WTC11 (cell line): Measurements from ENCODE around the gene COA5. TPM values are rescaled to one million over a fixed set of nuclear protein-coding genes. Genes with fewer than 3 reads are reported as not detected.

Experiments
- ATAC-seq: fragments of 200-7000 bp; cut with Tn5 transposase; 2 replicates; pipeline ENCODE4 v1.10.0; 2021; ENCODE audit warnings: mild to moderate bottlenecking, moderate library complexity
- CTCF ChIA-PET: fragments of 300-600 bp; sonication (Branson Sonifier 250); formaldehyde crosslinking; loops from one replicate; lab custom pipeline; 2021; ENCODE audit warnings: antibody characterized with exemption; lab: Charles Lee
- POLR2A ChIA-PET: fragments of 350-600 bp; sonication (Branson Sonifier 250); formaldehyde crosslinking; loops from one replicate; lab custom pipeline; 2021; ENCODE audit warnings: antibody characterized with exemption; lab: Charles Lee
- DNase-seq: peaks from one replicate; pipeline ENCODE4 v3.0.0; 2021; ENCODE audit warnings: low spot score
- H3K27ac Mint-ChIP-seq: 2 replicates; pipeline ENCODE4 v1.8.0; 2021; ENCODE audit warnings: mixed read lengths
- H3K27me3 Mint-ChIP-seq: 2 replicates; pipeline ENCODE4 v1.8.0; 2021; ENCODE audit warnings: low read depth, mild to moderate bottlenecking, moderate library complexity, mixed read lengths
- H3K36me3 Mint-ChIP-seq: 2 replicates; pipeline ENCODE4 v1.8.0; 2021; ENCODE audit warnings: mixed read lengths
- H3K4me1 Mint-ChIP-seq: 2 replicates; pipeline ENCODE4 v1.8.0; 2022; ENCODE audit warnings: mixed read lengths
- H3K4me3 Mint-ChIP-seq: 2 replicates; pipeline ENCODE4 v1.8.0; 2021; ENCODE audit warnings: mild to moderate bottlenecking, moderate library complexity, mixed read lengths
- H3K9me3 Mint-ChIP-seq: 2 replicates; pipeline ENCODE4 v1.8.0; 2021; ENCODE audit warnings: mixed read lengths
- ATF3 ChIP-seq: sonication (generic); formaldehyde crosslinking; conservative IDR thresholded peaks from 2 replicates; pipeline ENCODE4 v1.8.1; 2022; ENCODE audit warnings: mild to moderate bottlenecking, missing genetic modification reagents
- CBFB ChIP-seq: sonication (generic); formaldehyde crosslinking; IDR thresholded peaks from 2 replicates; pipeline ENCODE4 v1.8.1; 2022; ENCODE audit warnings: mild to moderate bottlenecking, low read depth, missing genetic modification reagents
- E2F4 ChIP-seq: sonication (generic); formaldehyde crosslinking; IDR thresholded peaks from 2 replicates; pipeline ENCODE4 v1.8.1; 2022; ENCODE audit warnings: low read depth, mild to moderate bottlenecking, moderate library complexity, missing genetic modification reagents, borderline replicate concordance
- ESRRA ChIP-seq: sonication (generic); formaldehyde crosslinking; IDR thresholded peaks from 2 replicates; pipeline ENCODE4 v1.8.1; 2022; ENCODE audit warnings: mild to moderate bottlenecking, missing genetic modification reagents, borderline replicate concordance
- FOXP4 ChIP-seq: sonication (generic); formaldehyde crosslinking; IDR thresholded peaks from 2 replicates; pipeline ENCODE4 v1.8.0; 2022; ENCODE audit warnings: mild to moderate bottlenecking, missing genetic modification reagents
- GRHL2 ChIP-seq: fragments of 250-450 bp; sonication (Bioruptor Pico); IDR thresholded peaks from 2 replicates; pipeline ENCODE4 v1.8.0; 2022; ENCODE audit warnings: mild to moderate bottlenecking, moderate library complexity; ENCODE audit not compliant: insufficient replicate concordance, severe bottlenecking
- GTF2I ChIP-seq: fragments of 250-450 bp; sonication (Bioruptor Pico); conservative IDR thresholded peaks from 2 replicates; pipeline ENCODE4 v1.4.0; 2021; ENCODE audit warnings: mild to moderate bottlenecking
- NFE2L1 ChIP-seq: sonication (generic); formaldehyde crosslinking; IDR thresholded peaks from 2 replicates; pipeline ENCODE4 v1.8.1; 2023; ENCODE audit warnings: missing genetic modification reagents
- NFYB ChIP-seq: sonication (generic); formaldehyde crosslinking; conservative IDR thresholded peaks from 2 replicates; pipeline ENCODE4 v1.8.0; 2022; ENCODE audit warnings: low read depth, missing genetic modification reagents
- NR1H2 ChIP-seq: sonication (generic); formaldehyde crosslinking; IDR thresholded peaks from 2 replicates; pipeline ENCODE4 v1.9.0; 2021; ENCODE audit warnings: mild to moderate bottlenecking, moderate library complexity, missing genetic modification reagents
- NR3C1 ChIP-seq: sonication (generic); formaldehyde crosslinking; conservative IDR thresholded peaks from 2 replicates; pipeline ENCODE4 v1.8.1; 2023; ENCODE audit warnings: low read depth, mild to moderate bottlenecking, missing genetic modification reagents
- PREB ChIP-seq: sonication (generic); formaldehyde crosslinking; IDR thresholded peaks from 2 replicates; pipeline ENCODE4 v1.8.1; 2022; ENCODE audit warnings: mild to moderate bottlenecking, missing genetic modification reagents, moderate library complexity, borderline replicate concordance
- TP53 ChIP-seq: sonication (generic); formaldehyde crosslinking; IDR thresholded peaks from 2 replicates; pipeline ENCODE4 v1.8.1; 2023; ENCODE audit warnings: mild to moderate bottlenecking, missing genetic modification reagents
- ZBTB21 ChIP-seq: sonication (generic); formaldehyde crosslinking; IDR thresholded peaks from 2 replicates; pipeline ENCODE4 v1.8.1; 2023; ENCODE audit warnings: mild to moderate bottlenecking, missing genetic modification reagents, borderline replicate concordance
- ZBTB43 ChIP-seq: sonication (generic); formaldehyde crosslinking; IDR thresholded peaks from 2 replicates; pipeline ENCODE4 v1.8.1; 2023; ENCODE audit warnings: mild to moderate bottlenecking, missing genetic modification reagents
- ZMAT4 ChIP-seq: fragments of 250-450 bp; sonication (Bioruptor Pico); IDR thresholded peaks from 2 replicates; pipeline ENCODE4 v1.9.0; 2021; ENCODE audit warnings: mild to moderate bottlenecking
- ZNF138 ChIP-seq: sonication (generic); formaldehyde crosslinking; conservative IDR thresholded peaks from 2 replicates; pipeline ENCODE4 v1.8.1; 2022; ENCODE audit warnings: mild to moderate bottlenecking, moderate library complexity, missing genetic modification reagents
- ZSCAN18 ChIP-seq: fragments of 250-450 bp; sonication (Bioruptor Pico); IDR thresholded peaks from 2 replicates; pipeline ENCODE4 v2.1.2; 2022; ENCODE audit warnings: mild to moderate bottlenecking, moderate library complexity
- total RNA-seq: library from RNA; stranded (reverse); gene quantifications from 3 replicates; pipeline ENCODE4 v1.2.3, GENCODE V29; 2021

Gene COA5
- total RNA-seq, 1 experiment from 2014 or later = 29.3 TPM

GRCh38 chr2:98565941-98566340 is 42.4 kb downstream of the COA5 start:
- ATAC-seq = no peak
- Mint-ChIP-seq H3K4me1 (no peaks in the 10 kb centered on the region), H3K36me3 (peaks cover 33% of the 10 kb centered on the region), H3K27ac (no peak overlapping the region), H3K4me3 (no peak overlapping the region), H3K9me3 (no peaks in the 10 kb centered on the region), H3K27me3 (no peaks in the 10 kb centered on the region)
- DNase-seq = no peak
- TF ChIP-seq ZNF138 (CRISPR knock-in tag) = no peak
- ChIA-PET POLR2A (no interaction called here), CTCF (no interaction called here)

GRCh38 chr2:98565286-98565860 is 42.9 kb downstream of the COA5 start:
- H3K4me1 Mint-ChIP-seq = no peaks in the 10 kb centered on the region
- no peak for TF ChIP-seq TP53 (CRISPR knock-in tag)
- TF ChIP-seq E2F4 = no peak
- TF ChIP-seq ZBTB43 = no peak
- no peak for TF ChIP-seq FOXP4 (CRISPR knock-in tag)
- TF ChIP-seq ZMAT4 (CRISPR knock-in tag) = no peak
- no peak for TF ChIP-seq CBFB (CRISPR knock-in tag)
- no peak for TF ChIP-seq NFE2L1 (CRISPR knock-in tag)
- no peak for TF ChIP-seq NFYB (CRISPR knock-in tag)
- no peak for TF ChIP-seq ZSCAN18 (CRISPR knock-in tag)
- no peak for TF ChIP-seq NR1H2 (CRISPR knock-in tag)
- no peak for TF ChIP-seq ATF3
- TF ChIP-seq GTF2I (CRISPR knock-in tag) = no peak
- no peak for TF ChIP-seq ESRRA (CRISPR knock-in tag)
- TF ChIP-seq ZBTB21 (CRISPR knock-in tag) = no peak
- TF ChIP-seq NR3C1 = no peak
- TF ChIP-seq PREB (CRISPR knock-in tag) = no peak
- TF ChIP-seq GRHL2 (CRISPR knock-in tag) = no peak
- TF ChIP-seq, all 79 proteins: peak for 0
- POLR2A ChIA-PET = no interaction called here
- DNase-seq (no peak), ATAC-seq (no peak)
- CTCF ChIA-PET = no interaction called here
- peaks cover 33% of the 10 kb centered on the region for H3K36me3 Mint-ChIP-seq
- H3K4me3 Mint-ChIP-seq = no peak overlapping the region
- no peaks in the 10 kb centered on the region for H3K9me3 Mint-ChIP-seq
- no peaks in the 10 kb centered on the region for H3K27me3 Mint-ChIP-seq
- no peak overlapping the region for H3K27ac Mint-ChIP-seq
